GM23248 (cell line): ENCODE data around the gene ADNP2.

ENCODE experiments used
- EZH2 ChIP-seq: fragments of 200-600 bp; sonication (generic); IDR thresholded peaks from 2 replicates; pipeline ENCODE4 v1.6.1; 2018; ENCODE audit warnings: antibody characterized with exemption, mild to moderate bottlenecking; ENCODE audit not compliant: insufficient read depth, poor library complexity, severe bottlenecking
- EZH2phosphoT487 ChIP-seq: fragments of 200-600 bp; sonication (generic); IDR thresholded peaks from 2 replicates; pipeline ENCODE4 v1.6.1; 2018; ENCODE audit warnings: antibody characterized with exemption, moderate library complexity, mild to moderate bottlenecking, low read depth; ENCODE audit not compliant: insufficient read depth

DNA sequence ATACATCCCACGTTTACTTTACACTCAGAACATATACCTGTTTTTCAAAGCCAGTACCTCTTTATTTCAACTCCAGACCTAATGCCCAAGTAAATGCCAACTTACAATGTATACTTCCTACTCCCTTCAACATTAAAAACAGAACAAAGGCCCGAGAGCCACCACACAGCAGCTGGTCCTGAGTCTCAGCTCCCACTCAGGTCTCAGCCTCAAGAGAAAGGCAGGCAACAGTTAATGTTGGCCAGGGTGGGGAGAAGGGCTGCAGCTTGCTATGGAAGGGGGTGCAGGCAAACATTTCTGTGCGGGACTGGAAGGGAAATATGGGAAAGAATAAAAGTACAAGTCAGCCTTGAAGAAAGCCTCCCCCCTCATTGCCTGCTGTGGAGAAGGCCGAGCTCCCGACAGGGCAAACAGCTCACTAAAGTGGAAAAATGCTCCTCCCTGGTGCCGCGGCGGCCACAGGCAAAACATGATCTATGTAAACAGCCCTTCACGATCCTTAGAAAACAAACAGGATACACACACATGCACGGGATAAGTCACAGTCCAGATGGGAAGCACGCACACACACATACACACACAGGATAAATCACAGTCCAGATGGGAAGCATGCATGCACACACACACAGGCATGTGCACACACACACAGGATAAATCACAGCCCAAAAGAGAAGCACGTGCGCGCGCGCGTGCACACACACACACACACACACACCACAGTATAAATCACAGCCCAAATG, 67.4 kb downstream of the ADNP2 start:
- TF ChIP-seq EZH2 (no peak), EZH2phosphoT487 (no peak)
